Endothelial cell (in vitro differentiated cells): ENCODE results near the gene RPH3AL. TPM values are rescaled to one million over a fixed set of nuclear protein-coding genes. Genes with fewer than 3 reads are reported as not detected.

Experiments used
- DNase-seq: peaks from one replicate; pipeline ENCODE4 v3.0.0; 2021; ENCODE audit warnings: low spot score
- H3K27ac Mint-ChIP-seq: one replicate; pipeline ENCODE4 v1.8.0; 2021; ENCODE audit warnings: mixed read lengths, inconsistent platforms; ENCODE audit not compliant: unreplicated experiment
- H3K27me3 Mint-ChIP-seq: one replicate; pipeline ENCODE4 v1.8.0; 2021; ENCODE audit warnings: mild to moderate bottlenecking, moderate library complexity, mixed read lengths, inconsistent platforms; ENCODE audit not compliant: unreplicated experiment
- H3K36me3 Mint-ChIP-seq: one replicate; pipeline ENCODE4 v1.8.0; 2021; ENCODE audit warnings: mild to moderate bottlenecking, low read depth, mixed read lengths, inconsistent platforms; ENCODE audit not compliant: unreplicated experiment
- H3K4me1 Mint-ChIP-seq: one replicate; pipeline ENCODE4 v1.8.0; 2021; ENCODE audit warnings: mild to moderate bottlenecking, mixed read lengths, inconsistent platforms; ENCODE audit not compliant: unreplicated experiment
- H3K4me3 Mint-ChIP-seq: one replicate; pipeline ENCODE4 v1.8.0; 2021; ENCODE audit warnings: mild to moderate bottlenecking, mixed read lengths, inconsistent platforms; ENCODE audit not compliant: unreplicated experiment
- H3K9me3 Mint-ChIP-seq: one replicate; pipeline ENCODE4 v1.8.0; 2021; ENCODE audit warnings: mixed read lengths, inconsistent platforms; ENCODE audit not compliant: unreplicated experiment
- total RNA-seq: library from RNA; stranded (reverse); fragmentation: NEBNext Ultra II Directional; extraction: Animal tissue kit (Norgen Biotek cat#: 25700); gene quantifications from one replicate; pipeline ENCODE4 v1.2.1, GENCODE V29; 2021; ENCODE audit not compliant: unreplicated experiment
- TF ChIP-seq, protein P1 (sequence below): fragments of 200-600 bp; sonication (generic); IDR thresholded peaks from one replicate; pipeline ENCODE4 v1.5.0; 2021; ENCODE audit warnings: antibody characterized with exemption; ENCODE audit not compliant: unreplicated experiment

RPH3AL gene
- total RNA-seq, 1 donor from 2014 or later: 3.4 TPM

- H3K4me3 Mint-ChIP-seq: no peak overlapping the region
Measured at GRCh38 chr17:343875-344752, 8.5 kb downstream of the RPH3AL start.

GRCh38 chr17:343211-343610 is 9.4 kb downstream of the RPH3AL start:
- DNase-seq: no peak
- no peak overlapping the region for H3K27ac Mint-ChIP-seq
- no peaks in the 10 kb centered on the region for H3K9me3 Mint-ChIP-seq
- H3K4me3 Mint-ChIP-seq: no peak overlapping the region
- H3K4me1 Mint-ChIP-seq: no peaks in the 10 kb centered on the region
- H3K36me3 Mint-ChIP-seq: peaks cover 7% of the 10 kb centered on the region
- TF ChIP-seq, protein P1, sequence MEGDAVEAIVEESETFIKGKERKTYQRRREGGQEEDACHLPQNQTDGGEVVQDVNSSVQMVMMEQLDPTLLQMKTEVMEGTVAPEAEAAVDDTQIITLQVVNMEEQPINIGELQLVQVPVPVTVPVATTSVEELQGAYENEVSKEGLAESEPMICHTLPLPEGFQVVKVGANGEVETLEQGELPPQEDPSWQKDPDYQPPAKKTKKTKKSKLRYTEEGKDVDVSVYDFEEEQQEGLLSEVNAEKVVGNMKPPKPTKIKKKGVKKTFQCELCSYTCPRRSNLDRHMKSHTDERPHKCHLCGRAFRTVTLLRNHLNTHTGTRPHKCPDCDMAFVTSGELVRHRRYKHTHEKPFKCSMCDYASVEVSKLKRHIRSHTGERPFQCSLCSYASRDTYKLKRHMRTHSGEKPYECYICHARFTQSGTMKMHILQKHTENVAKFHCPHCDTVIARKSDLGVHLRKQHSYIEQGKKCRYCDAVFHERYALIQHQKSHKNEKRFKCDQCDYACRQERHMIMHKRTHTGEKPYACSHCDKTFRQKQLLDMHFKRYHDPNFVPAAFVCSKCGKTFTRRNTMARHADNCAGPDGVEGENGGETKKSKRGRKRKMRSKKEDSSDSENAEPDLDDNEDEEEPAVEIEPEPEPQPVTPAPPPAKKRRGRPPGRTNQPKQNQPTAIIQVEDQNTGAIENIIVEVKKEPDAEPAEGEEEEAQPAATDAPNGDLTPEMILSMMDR: no peak
- peaks cover 6% of the 10 kb centered on the region for H3K27me3 Mint-ChIP-seq

More at GRCh38 chr17:343875-344752, 8.5 kb downstream of the RPH3AL start:
- TF ChIP-seq, protein P1: no peak
- Mint-ChIP-seq H3K4me1 (peaks cover 7% of the 10 kb centered on the region), H3K9me3 (no peaks in the 10 kb centered on the region), H3K27me3 (peaks cover 6% of the 10 kb centered on the region), H3K27ac (no peak overlapping the region), H3K36me3 (peaks cover 7% of the 10 kb centered on the region)
- no peak for DNase-seq

DNA sequence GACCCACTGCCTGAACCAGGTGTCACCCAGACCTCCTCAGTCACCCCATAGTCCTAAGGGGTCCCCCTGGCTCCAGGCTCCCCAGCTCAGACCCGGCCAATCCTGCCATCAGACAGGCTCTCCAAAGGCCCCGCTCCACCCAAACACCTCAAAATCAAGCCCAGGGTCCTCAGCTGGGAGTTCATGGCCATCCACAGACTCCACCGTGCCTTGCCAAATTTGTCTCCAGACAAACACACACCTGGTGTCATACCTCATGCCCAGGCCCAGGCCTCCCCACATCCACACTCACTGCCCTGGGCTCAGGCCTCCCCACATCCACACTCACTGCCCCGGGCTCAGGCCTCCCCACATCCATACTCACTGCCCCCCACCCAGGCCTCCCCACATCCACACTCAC is 12.5 kb downstream of the RPH3AL start:
- H3K36me3 Mint-ChIP-seq: peaks cover 7% of the 10 kb centered on the region
- no peaks in the 10 kb centered on the region for H3K9me3 Mint-ChIP-seq
- peaks cover 7% of the 10 kb centered on the region for H3K27me3 Mint-ChIP-seq
- no peak overlapping the region for H3K27ac Mint-ChIP-seq
- DNase-seq: no peak
- H3K4me3 Mint-ChIP-seq: no peak overlapping the region
- H3K4me1 Mint-ChIP-seq: no peaks in the 10 kb centered on the region
- TF ChIP-seq, protein P1: no peak

DNA sequence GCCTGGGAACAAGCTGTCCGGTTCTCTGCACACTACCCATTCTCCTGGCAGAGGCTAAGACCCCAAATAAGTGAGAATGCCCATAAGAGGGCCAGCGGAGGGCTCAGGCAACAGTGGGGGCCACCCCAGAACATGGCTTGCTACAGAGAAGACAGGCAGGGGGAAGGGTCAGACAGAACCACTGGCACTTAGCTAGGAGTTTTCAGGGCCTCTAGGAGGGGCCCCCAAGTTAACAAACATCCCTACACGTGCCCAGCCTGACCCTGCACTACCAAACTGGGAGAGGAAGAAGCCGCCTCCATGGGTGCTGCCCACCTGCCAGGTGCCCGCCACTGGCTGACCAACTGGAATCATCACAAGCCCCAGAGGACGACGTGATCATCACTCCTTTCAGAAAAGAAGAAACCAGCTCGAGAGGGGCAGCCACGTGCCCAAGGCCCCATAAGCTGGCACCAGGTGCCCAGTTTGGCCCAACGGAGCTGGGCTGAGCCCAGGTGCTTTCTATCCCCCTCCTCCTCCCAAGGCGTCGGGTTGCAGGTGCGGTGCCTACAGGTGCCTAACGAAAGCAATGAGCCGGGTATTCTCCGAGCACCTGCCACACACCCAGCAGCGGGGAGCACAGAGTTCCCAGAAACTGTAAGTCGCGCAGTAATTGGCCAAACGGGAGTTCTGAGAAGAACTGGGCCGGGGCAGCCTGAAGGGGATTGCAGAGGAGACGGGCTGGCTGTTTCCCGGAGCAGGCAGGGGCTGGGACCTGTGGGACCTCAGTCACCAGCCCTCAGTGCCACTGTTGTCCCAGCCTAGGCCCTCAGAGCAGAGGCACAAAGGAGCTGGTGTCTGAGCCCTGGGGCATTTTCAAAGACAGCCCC is 13.2 kb downstream of the RPH3AL start:
- Mint-ChIP-seq H3K9me3 (no peaks in the 10 kb centered on the region), H3K36me3 (peaks cover 5% of the 10 kb centered on the region), H3K27me3 (peaks cover 6% of the 10 kb centered on the region), H3K4me3 (no peak overlapping the region), H3K4me1 (no peaks in the 10 kb centered on the region), H3K27ac (no peak overlapping the region)
- no peak for DNase-seq
- TF ChIP-seq, protein P1: no peak
